ENCODE measurements around the gene TSHR.

DNA sequence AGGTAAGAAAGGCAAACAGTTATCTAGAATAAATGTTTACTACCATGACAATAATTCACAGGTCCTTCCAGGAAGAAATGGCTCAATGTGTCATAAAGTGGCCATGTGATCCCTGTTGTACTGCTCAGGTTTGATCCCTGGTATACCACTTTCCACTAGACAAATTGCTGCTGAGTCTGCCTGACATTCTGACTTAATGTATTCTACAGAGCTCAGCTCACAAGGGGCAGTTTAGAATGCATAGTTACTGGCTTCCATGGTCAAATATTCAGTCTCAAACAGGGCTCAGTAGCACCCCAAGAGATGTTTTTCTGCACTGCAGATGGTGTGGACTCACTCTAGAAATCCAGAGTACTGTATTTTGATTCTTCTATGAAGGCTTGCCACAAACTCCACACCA, 21.8 kb downstream of the TSHR start:
- TF ChIP-seq, protein P1, sequence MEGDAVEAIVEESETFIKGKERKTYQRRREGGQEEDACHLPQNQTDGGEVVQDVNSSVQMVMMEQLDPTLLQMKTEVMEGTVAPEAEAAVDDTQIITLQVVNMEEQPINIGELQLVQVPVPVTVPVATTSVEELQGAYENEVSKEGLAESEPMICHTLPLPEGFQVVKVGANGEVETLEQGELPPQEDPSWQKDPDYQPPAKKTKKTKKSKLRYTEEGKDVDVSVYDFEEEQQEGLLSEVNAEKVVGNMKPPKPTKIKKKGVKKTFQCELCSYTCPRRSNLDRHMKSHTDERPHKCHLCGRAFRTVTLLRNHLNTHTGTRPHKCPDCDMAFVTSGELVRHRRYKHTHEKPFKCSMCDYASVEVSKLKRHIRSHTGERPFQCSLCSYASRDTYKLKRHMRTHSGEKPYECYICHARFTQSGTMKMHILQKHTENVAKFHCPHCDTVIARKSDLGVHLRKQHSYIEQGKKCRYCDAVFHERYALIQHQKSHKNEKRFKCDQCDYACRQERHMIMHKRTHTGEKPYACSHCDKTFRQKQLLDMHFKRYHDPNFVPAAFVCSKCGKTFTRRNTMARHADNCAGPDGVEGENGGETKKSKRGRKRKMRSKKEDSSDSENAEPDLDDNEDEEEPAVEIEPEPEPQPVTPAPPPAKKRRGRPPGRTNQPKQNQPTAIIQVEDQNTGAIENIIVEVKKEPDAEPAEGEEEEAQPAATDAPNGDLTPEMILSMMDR (IDR thresholded peaks at IDR 0.05): no peak
- TF ChIP-seq POLR2A (IDR thresholded peaks at IDR 0.05): no peak

All from tibial nerve (tissue), 3 donors.